H7 (cell line): Measurements from ENCODE around the gene CREB5. TPM values are rescaled to one million over a fixed set of nuclear protein-coding genes. Genes with fewer than 3 reads are reported as not detected.

Experiments
- DNase-seq: peaks from one replicate; pipeline ENCODE4 v3.0.0; 2012
- H3K27me3 ChIP-seq: 2 replicates; pipeline ENCODE4 v1.6.0; 2011; ENCODE audit warnings: mild to moderate bottlenecking, low read length; ENCODE audit not compliant: control insufficient read depth, insufficient read depth
- H3K36me3 ChIP-seq: replicated peaks from 2 replicates; pipeline ENCODE4 v1.5.1; 2011; ENCODE audit warnings: low read length; ENCODE audit not compliant: control insufficient read depth, insufficient read depth
- H3K4me3 ChIP-seq: 2 replicates; pipeline ENCODE4 v1.5.1; 2011; ENCODE audit warnings: low read depth, mild to moderate bottlenecking, control low read depth, low read length, moderate library complexity; ENCODE audit not compliant: insufficient read depth
- total RNA-seq: library from RNA; depleted of rRNA; stranded (reverse); fragments of >200 nt; shearing (Covaris generic); gene quantifications from 2 replicates; pipeline ENCODE4 v1.2.3, GENCODE V29; 2014

The CREB5 gene
- total RNA-seq, 1 experiment from 2014 or later = 1.8 TPM

DNA sequence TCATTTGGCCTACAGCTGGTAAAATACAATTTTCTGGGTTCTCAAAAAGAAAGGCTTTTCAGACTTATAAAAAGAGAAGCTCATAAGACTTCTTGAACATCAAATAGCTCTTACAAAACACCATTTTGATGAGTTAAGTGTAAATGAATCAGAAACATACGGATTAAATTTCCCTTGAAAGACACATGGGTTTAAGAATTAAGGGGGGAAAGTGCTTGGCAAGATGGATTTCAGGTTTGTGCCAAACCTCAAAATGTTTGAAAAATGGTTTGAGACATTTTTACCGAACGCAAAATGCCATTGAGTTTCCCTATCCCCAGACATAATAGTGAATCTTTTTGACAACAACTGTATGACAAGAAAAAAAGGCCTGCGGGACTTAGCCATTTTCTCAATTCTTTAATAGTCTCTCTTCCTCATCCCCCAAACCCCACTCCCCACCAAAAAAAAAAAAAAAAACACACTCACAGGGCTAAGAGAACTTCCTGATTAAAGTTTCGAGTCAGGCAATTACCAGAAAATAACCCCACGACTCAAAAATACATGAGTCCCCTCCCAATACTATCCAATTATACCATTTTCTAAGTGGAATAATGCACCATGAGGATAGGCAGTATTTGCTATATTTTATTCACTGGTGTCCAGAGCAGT, 285.7 kb downstream of the CREB5 start:
- no peaks in the 10 kb centered on the region for H3K36me3 ChIP-seq
- no peak overlapping the region for H3K4me3 ChIP-seq
- DNase-seq = no peak
- H3K27me3 ChIP-seq = no peaks in the 10 kb centered on the region

DNA sequence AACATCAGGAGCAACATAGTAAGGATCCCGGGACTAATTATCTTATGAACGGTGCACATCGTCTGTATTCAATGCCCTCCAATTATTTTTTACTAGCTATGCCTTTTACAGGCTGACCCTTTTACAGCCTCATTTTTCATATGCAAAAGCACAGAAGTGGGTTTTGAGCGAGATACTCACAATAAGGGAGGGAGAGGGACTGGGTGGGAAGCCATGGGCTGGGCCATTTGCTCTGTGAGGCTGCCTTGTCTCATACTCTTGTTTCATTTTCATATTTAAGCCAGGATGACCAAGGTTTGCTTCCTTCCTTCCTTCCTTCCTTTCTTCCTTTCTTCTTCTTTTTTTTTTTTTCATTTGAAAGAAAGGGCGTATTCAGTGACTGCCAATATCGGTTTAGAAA, 286.5 kb downstream of the CREB5 start:
- DNase-seq = no peak
- Histone ChIP-seq H3K4me3 (no peak overlapping the region), H3K27me3 (no peaks in the 10 kb centered on the region), H3K36me3 (no peaks in the 10 kb centered on the region)

DNA sequence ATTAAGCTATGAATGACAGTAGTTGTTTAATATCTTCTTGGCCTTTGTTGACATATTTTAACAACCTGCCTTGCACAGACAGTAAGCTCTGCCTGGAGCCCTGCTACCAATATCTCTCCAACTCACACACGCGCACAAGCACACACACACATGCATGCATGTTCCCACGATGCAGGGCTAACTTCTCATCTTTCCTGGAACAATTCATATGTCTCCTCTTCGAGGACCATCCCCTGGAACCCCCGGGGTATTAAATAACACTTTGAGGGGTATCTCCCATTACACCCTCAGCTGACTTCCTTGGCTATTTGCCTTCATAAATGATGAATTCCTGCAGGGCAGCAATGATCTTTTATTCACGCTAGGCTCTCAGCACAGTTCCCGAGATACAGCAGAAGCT, 287.8 kb downstream of the CREB5 start:
- Histone ChIP-seq H3K4me3 (no peak overlapping the region), H3K27me3 (no peaks in the 10 kb centered on the region), H3K36me3 (no peaks in the 10 kb centered on the region)
- DNase-seq = no peak

DNA sequence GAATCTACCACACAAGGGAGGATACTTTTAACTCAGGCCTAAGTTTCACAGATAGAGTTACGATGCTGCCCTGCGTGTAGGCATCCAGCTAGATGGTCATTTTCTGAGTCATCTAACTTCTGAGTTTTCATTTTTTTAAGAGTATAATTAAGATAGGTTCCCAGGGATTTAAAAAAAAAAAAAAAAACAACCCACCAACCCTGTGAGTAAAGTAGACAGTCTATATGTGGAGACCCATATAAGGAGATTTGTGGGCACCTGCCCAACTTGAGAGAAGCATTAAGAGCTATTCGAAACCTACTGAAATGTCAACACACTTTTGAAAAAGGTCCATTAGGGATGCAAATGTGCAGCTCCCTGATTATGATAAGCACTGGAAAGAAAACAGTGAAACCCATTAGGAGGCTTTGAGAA, 288.5 kb downstream of the CREB5 start:
- Histone ChIP-seq H3K27me3 (no peaks in the 10 kb centered on the region), H3K36me3 (no peaks in the 10 kb centered on the region), H3K4me3 (no peak overlapping the region)
- no peak for DNase-seq

DNA sequence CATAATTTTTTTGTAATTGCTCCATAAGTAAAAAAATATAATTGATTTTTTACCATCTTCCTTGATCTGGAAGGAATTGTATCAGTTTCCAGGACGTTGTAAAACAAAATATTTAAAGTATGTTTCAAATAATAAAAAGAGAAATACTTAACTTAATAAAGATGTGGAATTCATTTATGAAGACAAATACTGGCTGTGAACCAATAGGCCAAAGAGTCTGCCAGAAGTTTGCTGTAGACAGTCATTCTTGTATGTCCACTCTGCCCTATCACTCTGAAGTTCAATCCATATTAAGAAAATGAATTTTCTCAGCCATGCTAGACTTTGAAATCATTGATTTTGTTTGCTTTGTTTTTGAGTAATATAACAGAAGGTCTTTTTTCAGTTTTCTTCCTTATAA, 289.4 kb downstream of the CREB5 start:
- DNase-seq = no peak
- no peaks in the 10 kb centered on the region for H3K36me3 ChIP-seq
- H3K27me3 ChIP-seq = no peaks in the 10 kb centered on the region
- H3K4me3 ChIP-seq = no peak overlapping the region

DNA sequence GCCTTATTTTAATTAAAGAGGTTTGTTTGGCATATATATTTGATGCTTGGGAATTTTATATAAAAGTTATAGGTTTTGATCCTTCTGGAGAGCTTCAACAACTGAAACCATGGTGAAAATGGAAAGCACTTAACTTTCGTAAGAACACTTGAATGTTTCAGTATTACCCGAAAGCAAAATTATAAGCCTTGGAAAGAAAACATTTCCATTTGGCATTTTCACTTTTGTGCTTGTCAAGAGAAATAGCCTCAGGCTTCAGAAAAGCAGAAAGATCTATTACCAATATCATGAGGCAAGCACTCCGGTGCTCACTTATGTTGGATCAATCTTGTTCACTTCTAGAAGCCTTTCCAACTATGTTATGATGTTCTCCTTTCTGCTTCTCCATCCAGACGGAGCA, 289.9 kb downstream of the CREB5 start:
- Histone ChIP-seq H3K4me3 (no peak overlapping the region), H3K27me3 (no peaks in the 10 kb centered on the region), H3K36me3 (no peaks in the 10 kb centered on the region)
- DNase-seq = no peak

DNA sequence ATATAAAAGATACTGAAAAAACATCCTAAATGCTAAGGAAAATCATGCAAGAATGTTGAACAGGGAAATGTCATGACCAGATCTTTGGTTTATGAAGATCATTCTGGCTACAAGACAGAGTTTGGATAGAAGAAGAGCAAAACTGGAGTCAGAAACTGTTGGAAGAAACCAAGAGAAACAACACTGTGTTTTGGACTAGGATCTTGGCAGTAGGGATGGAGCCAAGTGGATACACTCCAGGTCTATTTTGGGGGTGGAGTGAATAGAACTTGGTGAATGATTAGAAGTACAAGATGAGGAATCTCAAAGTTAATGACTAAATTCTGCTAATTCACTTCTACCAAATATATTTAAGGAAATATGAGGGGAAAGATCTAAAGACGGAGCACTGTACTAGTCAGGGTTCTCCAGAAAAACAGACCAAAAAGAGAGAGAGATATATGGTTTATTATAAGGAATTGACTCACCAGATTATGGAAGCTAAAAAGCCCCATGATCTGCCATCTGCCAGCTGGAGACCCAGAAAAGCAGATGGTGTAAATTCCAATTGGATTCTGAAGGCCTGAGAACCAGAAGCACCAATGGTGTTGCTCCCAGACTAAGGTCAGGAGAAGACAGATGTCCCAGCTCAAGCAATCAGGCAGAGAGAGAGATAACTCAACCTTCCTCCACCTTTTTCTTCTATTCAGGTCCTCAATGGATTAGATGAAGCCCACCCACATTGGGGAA, 290.9 kb downstream of the CREB5 start:
- Histone ChIP-seq H3K36me3 (no peaks in the 10 kb centered on the region), H3K4me3 (no peak overlapping the region), H3K27me3 (no peaks in the 10 kb centered on the region)
- DNase-seq = no peak

DNA sequence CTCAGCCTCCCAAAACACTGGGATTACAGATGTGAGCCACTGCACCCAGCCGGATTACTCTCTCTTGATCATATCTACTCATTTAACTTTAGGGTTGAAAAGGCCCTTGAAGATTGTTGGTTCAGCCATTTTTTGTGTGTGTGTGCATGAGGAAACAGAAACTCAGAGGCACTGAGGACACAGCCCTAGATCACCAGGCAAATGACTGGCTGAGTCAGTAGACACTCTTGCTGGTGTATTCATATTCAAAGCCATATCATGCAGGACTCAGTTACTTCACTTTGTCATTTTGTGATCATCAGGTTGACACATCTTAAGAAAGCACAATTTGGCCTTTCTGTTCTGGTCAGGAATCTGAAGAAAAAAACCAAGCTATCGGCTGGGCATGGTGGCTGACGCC, 292.4 kb downstream of the CREB5 start:
- Histone ChIP-seq H3K36me3 (no peaks in the 10 kb centered on the region), H3K27me3 (no peaks in the 10 kb centered on the region), H3K4me3 (no peak overlapping the region)
- DNase-seq = no peak

DNA sequence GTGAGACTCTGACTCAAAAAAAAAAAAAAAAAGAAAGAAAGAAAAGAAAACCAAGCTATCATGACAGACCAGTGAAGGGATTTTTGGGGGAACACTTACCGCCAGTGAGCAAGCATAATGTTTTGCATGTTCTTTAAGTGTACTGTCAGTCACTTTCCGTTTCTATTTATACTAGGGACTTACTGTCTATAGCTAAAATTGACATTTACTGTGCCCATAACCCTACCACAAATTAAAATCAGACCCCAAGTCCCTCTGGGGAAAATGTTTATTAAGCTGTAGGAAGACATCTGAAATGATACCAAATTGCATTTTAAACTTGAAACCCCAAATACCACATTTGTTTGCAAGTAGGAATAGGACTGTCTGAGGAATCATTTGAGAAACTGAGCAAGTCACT, 293.0 kb downstream of the CREB5 start:
- no peak for DNase-seq
- Histone ChIP-seq H3K36me3 (no peaks in the 10 kb centered on the region), H3K4me3 (no peak overlapping the region), H3K27me3 (no peaks in the 10 kb centered on the region)

DNA sequence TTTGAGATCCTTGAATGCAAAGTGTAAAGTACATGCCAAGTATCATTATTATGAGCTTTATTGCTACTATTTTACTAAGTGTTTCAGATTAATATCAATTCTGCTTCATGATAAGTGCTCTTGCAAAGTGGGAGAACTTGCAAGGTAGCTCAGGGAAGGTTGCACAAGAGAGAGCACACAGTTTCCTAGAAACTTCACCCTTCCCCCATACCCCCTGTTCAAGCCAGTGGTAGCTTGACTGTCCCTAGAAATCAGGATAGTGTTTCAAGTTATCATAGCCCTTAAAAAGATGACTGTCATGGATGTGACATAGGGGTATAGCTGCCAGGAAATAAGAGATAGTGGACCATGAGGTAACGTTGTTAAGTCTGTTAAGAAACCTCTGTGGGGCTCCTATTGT, 294.3 kb downstream of the CREB5 start:
- Histone ChIP-seq H3K27me3 (no peaks in the 10 kb centered on the region), H3K36me3 (no peaks in the 10 kb centered on the region), H3K4me3 (no peak overlapping the region)
- DNase-seq = no peak

DNA sequence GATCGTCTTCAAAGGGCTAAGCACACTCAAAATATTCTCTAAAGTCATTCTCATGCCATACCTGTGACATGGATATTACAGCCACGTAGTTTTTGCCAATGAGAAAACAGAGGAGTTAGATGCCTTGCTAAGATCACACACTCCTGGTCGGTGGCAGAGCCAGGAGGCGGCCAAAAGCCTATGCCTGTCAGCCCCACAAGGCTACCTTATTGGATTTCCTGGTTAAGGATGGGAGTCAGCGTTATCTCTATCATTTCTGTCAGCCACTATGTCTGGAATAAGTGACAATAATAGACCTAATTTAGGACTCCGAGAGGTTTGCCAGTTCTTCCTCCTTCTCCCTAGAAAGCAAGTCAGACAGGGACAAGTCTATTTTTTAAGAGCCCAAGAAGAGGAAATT, 295.0 kb downstream of the CREB5 start:
- no peaks in the 10 kb centered on the region for H3K36me3 ChIP-seq
- DNase-seq = no peak
- no peak overlapping the region for H3K4me3 ChIP-seq
- H3K27me3 ChIP-seq = no peaks in the 10 kb centered on the region

DNA sequence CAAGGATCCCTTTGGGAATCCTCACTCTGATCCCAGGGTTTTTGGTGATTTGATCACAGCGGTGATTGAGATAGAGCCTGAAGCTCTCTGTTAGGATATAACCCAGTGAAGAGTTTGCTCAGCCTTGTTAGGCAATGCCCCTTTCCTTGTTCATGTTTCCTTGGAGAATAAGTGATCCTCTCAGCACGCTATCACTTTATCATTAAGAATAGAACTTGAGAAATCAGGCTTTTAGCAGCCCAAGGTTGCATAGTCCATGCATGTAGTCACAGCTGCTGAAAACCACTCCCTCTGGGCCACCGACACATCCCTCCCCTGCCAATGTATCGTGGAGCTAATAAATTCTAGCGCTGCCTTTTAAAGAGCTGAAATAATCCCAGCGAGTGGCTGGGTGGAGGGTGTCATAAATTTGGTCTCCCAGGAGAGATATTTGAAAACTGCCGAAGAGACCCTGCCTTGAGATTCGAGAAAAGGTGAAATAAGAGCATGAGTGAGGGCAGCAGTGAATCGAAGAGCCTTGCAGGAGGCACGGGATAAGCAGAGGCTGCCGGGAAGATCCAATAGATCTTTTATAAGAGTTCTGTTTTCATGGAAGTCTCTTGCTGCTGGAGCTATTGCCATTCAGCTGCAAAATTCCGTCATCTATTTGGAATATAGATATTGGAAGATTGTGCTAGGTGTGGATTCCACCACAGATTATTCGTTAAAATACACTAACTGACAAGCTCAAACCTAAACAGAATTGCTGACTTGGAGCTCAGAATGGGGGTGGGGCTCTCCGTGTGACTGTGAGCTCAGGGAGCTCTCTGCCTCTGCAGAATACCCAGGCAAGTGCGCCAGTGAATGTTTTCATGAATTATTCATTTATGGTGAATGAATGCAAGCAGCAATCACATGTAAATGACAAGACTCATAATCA, 296.0 kb downstream of the CREB5 start:
- H3K36me3 ChIP-seq = no peaks in the 10 kb centered on the region
- H3K27me3 ChIP-seq = no peaks in the 10 kb centered on the region
- H3K4me3 ChIP-seq = no peak overlapping the region
- DNase-seq = no peak

DNA sequence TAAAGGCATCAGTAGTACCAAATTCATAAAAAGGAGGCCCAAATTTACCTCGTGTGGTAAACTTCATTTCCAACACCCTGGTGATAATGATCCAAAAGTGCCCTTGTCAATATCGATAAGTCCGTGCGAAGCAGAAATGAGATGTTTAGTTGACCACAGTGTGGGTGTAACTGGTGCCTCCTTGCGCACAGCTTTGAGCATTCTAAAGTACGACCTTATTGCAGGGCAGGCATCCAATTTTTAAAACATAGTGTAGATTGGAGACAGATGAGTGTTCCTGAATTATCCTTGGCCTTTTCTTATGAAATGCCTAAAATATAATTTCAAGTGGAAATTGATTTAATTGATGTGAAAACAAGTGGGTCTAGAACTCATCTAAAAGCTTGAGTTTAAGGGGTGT, 297.4 kb downstream of the CREB5 start:
- H3K4me3 ChIP-seq = no peak overlapping the region
- DNase-seq = no peak
- no peaks in the 10 kb centered on the region for H3K27me3 ChIP-seq
- H3K36me3 ChIP-seq = no peaks in the 10 kb centered on the region

DNA sequence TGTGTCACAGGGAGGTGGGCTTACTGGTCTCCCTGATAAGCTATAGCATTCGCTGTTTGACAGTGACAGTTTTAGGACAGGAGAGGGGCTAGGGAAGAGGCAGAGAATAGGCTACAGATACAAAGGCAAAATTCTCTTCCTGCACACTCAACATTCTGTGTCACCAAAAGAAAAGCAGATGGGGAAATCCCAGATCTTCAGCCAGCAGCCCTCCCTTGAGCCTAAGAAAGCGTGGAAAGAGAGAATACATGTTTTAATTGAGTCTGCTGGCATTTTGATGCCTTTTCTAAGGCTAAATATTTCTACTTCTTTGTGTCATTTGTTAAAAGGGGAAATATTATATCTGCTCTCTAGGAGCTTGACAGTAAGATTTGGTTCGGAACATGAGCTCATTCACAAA, 298.8 kb downstream of the CREB5 start:
- H3K36me3 ChIP-seq = no peaks in the 10 kb centered on the region
- no peak for DNase-seq
- no peaks in the 10 kb centered on the region for H3K27me3 ChIP-seq
- no peak overlapping the region for H3K4me3 ChIP-seq
